ENCODE data around the gene KPNB1.

- TF ChIP-seq SUZ12 (IDR thresholded peaks at IDR 0.05) (no peak), ELF4 (IDR thresholded peaks at IDR 0.05) (no peak), FOXA1 (IDR thresholded peaks at IDR 0.05) (no peak), ARNT (IDR thresholded peaks at IDR 0.05) (no peak), TARDBP (IDR thresholded peaks at IDR 0.05) (no peak), ZNF384 (IDR thresholded peaks at IDR 0.05) (no peak), FOXK2 (IDR thresholded peaks at IDR 0.05) (no peak), BHLHE40 (IDR thresholded peaks at IDR 0.05; ENCODE audit: borderline replicate concordance) (no peak), SP1 (IDR thresholded peaks at IDR 0.05) (no peak), PKNOX1 (IDR thresholded peaks at IDR 0.05) (no peak)
These were observed 21.6 kb upstream of the KPNB1 start for GRCh38 chr17:47628014-47628566.
